Mesenchymal stem cell (in vitro differentiated cells and primary cell): ENCODE results near the gene HBP1.

ENCODE experiments used
- DNase-seq: peaks from one replicate; pipeline ENCODE4 v3.0.0-alpha.2; 2013
- H2AFZ ChIP-seq: one replicate; pipeline ENCODE4 v1.6.1; 2013; ENCODE audit warnings: low read depth, mild to moderate bottlenecking, control low read depth, inconsistent platforms, low read length, moderate library complexity
- H2AK5ac ChIP-seq: 2 replicates; pipeline ENCODE4 v1.6.1; 2013; ENCODE audit warnings: low read length, moderate library complexity, mild to moderate bottlenecking, inconsistent platforms; ENCODE audit not compliant: severe bottlenecking
- H2BK120ac ChIP-seq: one replicate; pipeline ENCODE4 v1.6.1; 2013; ENCODE audit warnings: low read depth, mild to moderate bottlenecking, inconsistent platforms, low read length, moderate library complexity
- H2BK12ac ChIP-seq, 2 experiments: one replicate each; pipeline ENCODE4 v1.6.1; 2013; ENCODE audit warnings: inconsistent platforms in 2 of 2, low read length in 2 of 2, mild to moderate bottlenecking in 2 of 2, moderate library complexity in 2 of 2, control low read depth in 1 of 2
- H2BK15ac ChIP-seq: one replicate; pipeline ENCODE4 v1.6.1; 2013; ENCODE audit warnings: mild to moderate bottlenecking, low read depth, inconsistent platforms; ENCODE audit not compliant: poor library complexity, severe bottlenecking
- H2BK5ac ChIP-seq: 2 replicates; pipeline ENCODE4 v1.6.1; 2013; ENCODE audit warnings: low read depth, mild to moderate bottlenecking, low read length, control low read depth, inconsistent platforms; ENCODE audit not compliant: poor library complexity, severe bottlenecking
- H3K14ac ChIP-seq, 2 experiments: one replicate each; pipeline ENCODE4 v1.6.1; 2013; ENCODE audit warnings: inconsistent platforms in 2 of 2, low read length in 2 of 2, control low read depth in 1 of 2, mild to moderate bottlenecking in 1 of 2, moderate library complexity in 1 of 2
- H3K18ac ChIP-seq, 2 experiments: one replicate each; pipeline ENCODE4 v1.6.1; 2013; ENCODE audit warnings: inconsistent platforms in 2 of 2, low read length in 2 of 2, control low read depth in 1 of 2, low read depth in 1 of 2, mild to moderate bottlenecking in 1 of 2
- H3K23ac ChIP-seq, 2 experiments: one replicate each; pipeline ENCODE4 v1.6.1; 2013; ENCODE audit warnings: inconsistent platforms in 2 of 2, low read length in 2 of 2, mild to moderate bottlenecking in 2 of 2, moderate library complexity in 2 of 2, control low read depth in 1 of 2
- H3K27ac ChIP-seq: 2 replicates; pipeline ENCODE4 v1.5.1; 2013; ENCODE audit warnings: mild to moderate bottlenecking, moderate library complexity, low read length, control low read depth, inconsistent platforms; ENCODE audit not compliant: poor library complexity, severe bottlenecking
- H3K27me3 ChIP-seq, 2 experiments: 2 replicates each; pipeline versions ENCODE4 v1.6.1 to v1.7.0; 2013; ENCODE audit warnings: low read length in 2 of 2, mild to moderate bottlenecking in 2 of 2, moderate library complexity in 2 of 2, control low read depth in 1 of 2, inconsistent platforms in 1 of 2; ENCODE audit not compliant: control insufficient read depth in 1 of 2, insufficient read depth in 1 of 2
- H3K36me3 ChIP-seq, 2 experiments: 2 replicates each; pipeline versions ENCODE4 v1.6.1 to v1.7.0; 2013; ENCODE audit warnings: low read length in 2 of 2, control low read depth in 1 of 2, inconsistent platforms in 1 of 2, low read depth in 1 of 2, mild to moderate bottlenecking in 1 of 2; ENCODE audit not compliant: insufficient read depth in 2 of 2, control insufficient read depth in 1 of 2
- H3K4ac ChIP-seq, 2 experiments: one replicate each; pipeline ENCODE4 v1.6.1; 2013; ENCODE audit warnings: inconsistent platforms in 2 of 2, low read length in 2 of 2, mild to moderate bottlenecking in 2 of 2, moderate library complexity in 2 of 2, control low read depth in 1 of 2, low read depth in 1 of 2
- H3K4me1 ChIP-seq: 2 replicates; pipeline ENCODE4 v1.6.1; 2013; ENCODE audit warnings: low read depth, low read length, control low read depth; ENCODE audit not compliant: control insufficient read depth, insufficient read depth
- H3K4me2 ChIP-seq: 2 replicates; pipeline ENCODE4 v1.6.1; 2013; ENCODE audit warnings: low read length, mild to moderate bottlenecking, inconsistent platforms; ENCODE audit not compliant: poor library complexity, severe bottlenecking
- H3K4me3 ChIP-seq, 2 experiments: 2 replicates each; pipeline versions ENCODE4 v1.5.1 to v1.7.0; 2013; ENCODE audit warnings: low read length in 2 of 2, mild to moderate bottlenecking in 2 of 2, control low read depth in 1 of 2, low read depth in 1 of 2; ENCODE audit not compliant: insufficient read depth in 1 of 2
- H3K79me1 ChIP-seq: replicated peaks from 2 replicates; pipeline ENCODE4 v1.6.1; 2013; ENCODE audit warnings: mild to moderate bottlenecking, control low read depth, low read length, inconsistent platforms; ENCODE audit not compliant: poor library complexity, severe bottlenecking
- H3K9ac ChIP-seq: 2 replicates; pipeline ENCODE4 v1.7.0; 2013; ENCODE audit warnings: mild to moderate bottlenecking, low read length, moderate library complexity
- H3K9me3 ChIP-seq: 2 replicates; pipeline ENCODE4 v1.7.0; 2013; ENCODE audit warnings: mild to moderate bottlenecking, low read length; ENCODE audit not compliant: control insufficient read depth
- H4K8ac ChIP-seq: one replicate; pipeline ENCODE4 v1.6.1; 2013; ENCODE audit warnings: inconsistent platforms, mild to moderate bottlenecking, low read length, moderate library complexity
- H4K91ac ChIP-seq: one replicate; pipeline ENCODE4 v1.6.1; 2013; ENCODE audit warnings: mild to moderate bottlenecking, low read length, inconsistent platforms
- WGBS: methylation state at CpG from one replicate; pipeline ENCODE4 v1.1.7; 2013; ENCODE audit warnings: mixed read lengths; 5-methylcytosine and 5-hydroxymethylcytosine counted together

Gene HBP1

DNA sequence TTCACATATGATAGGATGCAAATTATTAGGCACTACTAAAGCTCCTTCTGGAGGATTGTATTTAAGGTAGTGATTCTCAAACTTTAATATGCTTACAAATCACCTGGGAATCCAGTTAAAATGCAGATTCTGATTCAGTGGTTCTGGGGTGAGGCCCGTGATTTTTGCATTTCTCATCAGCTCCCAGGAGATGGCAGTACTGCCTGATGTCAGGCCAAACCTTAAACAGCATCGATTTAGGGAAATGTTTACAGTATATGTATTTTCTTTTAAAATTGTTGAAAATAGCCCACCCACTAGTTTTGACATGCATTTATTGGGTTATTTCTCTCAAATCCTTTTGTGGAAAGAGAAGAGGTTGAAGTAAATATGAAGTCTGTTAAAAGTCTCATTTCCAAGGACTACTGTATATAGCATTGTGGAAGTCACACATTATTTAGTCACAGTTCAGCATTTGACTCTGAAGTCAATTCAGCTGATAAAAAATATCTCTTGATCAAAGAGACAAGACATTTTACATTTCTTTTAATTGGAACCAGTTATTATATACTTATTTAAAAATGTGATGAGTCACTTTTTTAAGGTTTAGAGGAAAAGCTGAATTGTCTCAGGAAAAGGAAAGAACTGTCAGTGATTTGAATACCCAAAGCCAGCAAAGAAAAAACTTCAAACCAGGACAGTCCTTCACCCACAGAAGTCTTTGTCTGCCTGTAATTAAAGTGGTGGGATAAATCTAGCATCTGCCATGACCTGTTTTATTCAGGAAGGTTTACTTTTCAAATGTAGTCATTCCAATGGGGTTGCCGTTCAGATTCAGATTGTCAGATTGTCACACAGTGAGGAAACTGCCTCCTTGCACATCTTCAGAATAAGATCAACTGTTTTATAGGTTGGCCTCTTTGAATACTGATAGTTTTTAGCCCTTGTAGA is 21.1 kb upstream of the HBP1 start:
- Histone ChIP-seq H3K4me3 (peak overlapping the region in 1 of 2 experiments; percentile 10), H3K4me1 (peaks cover 3% of the 10 kb centered on the region), H2BK5ac (no peak overlapping the region), H3K27ac (no peak overlapping the region), H2AK5ac (no peak overlapping the region), H3K14ac (no peak overlapping the region), H3K4me2 (peak overlapping the region; percentile 22), H3K9ac (peak overlapping the region; percentile 76), H3K36me3 (no peaks in the 10 kb centered on the region), H2AFZ (no peak overlapping the region), H3K79me1 (no peaks in the 10 kb centered on the region), H3K27me3 (no peaks in the 10 kb centered on the region), H4K8ac (no peak overlapping the region), H2BK12ac (no peak overlapping the region), H3K23ac (no peak overlapping the region), H3K18ac (no peak overlapping the region), H2BK15ac (no peak overlapping the region), H3K9me3 (no peaks in the 10 kb centered on the region), H2BK120ac (no peak overlapping the region), H4K91ac (no peak overlapping the region), H3K4ac (no peak overlapping the region)
- peak; percentile 60 for DNase-seq
- WGBS: 100% methylated on average over 1 of the region's 3 CpGs

DNA sequence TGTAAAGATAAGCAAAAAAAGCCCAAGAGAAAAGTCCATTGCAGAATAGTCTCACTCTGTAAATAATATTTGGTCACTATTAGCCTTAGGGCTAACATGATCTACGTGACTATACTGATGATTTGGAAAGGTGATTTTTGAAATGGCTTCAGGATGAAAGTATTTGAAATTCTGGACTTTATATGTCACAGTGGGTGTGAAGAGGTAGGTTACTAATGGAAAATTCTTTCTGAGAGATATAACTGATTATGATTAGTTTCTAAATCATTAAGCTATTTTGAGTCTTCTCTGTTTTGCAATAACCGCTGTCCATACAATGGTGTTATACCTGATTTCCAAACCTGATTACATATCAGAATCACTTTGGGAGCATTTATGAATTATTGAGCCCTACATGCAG is 20.1 kb upstream of the HBP1 start:
- Histone ChIP-seq H3K4me2 (no peak overlapping the region), H2AFZ (no peak overlapping the region), H3K27ac (no peak overlapping the region), H2BK12ac (no peak overlapping the region), H3K23ac (no peak overlapping the region), H3K4me3 (no peak overlapping the region), H3K79me1 (no peaks in the 10 kb centered on the region), H3K9me3 (no peaks in the 10 kb centered on the region), H3K4ac (no peak overlapping the region), H2BK15ac (no peak overlapping the region), H2BK5ac (no peak overlapping the region), H3K18ac (no peak overlapping the region), H4K91ac (no peak overlapping the region), H3K27me3 (no peaks in the 10 kb centered on the region), H3K14ac (no peak overlapping the region), H3K36me3 (no peaks in the 10 kb centered on the region), H2BK120ac (no peak overlapping the region), H2AK5ac (no peak overlapping the region), H4K8ac (no peak overlapping the region), H3K4me1 (peaks cover 3% of the 10 kb centered on the region), H3K9ac (peak overlapping the region; percentile 76)
- no peak for DNase-seq
- 96% methylated on average over 1 of the region's 2 CpGs for WGBS

DNA sequence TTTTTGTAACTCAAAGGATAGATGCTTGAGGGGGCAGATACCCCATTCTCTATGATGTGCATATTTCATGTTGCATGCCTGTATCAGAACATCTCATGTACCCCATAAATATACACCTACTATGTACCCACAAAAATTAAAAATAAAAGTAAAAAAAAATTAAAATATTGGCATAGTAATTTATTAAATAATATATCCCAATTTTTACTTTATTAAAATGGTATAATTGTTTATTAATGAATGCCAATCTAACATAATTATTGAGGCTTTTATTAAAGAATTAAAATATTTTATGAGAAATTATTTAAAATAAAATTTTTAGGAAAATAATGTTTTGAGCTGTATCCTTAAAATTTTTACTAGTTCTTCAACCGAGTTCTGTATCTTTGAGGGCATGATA is 18.9 kb upstream of the HBP1 start:
- H4K91ac ChIP-seq: no peak overlapping the region
- H2BK12ac ChIP-seq: no peak overlapping the region
- no peak overlapping the region for H2AK5ac ChIP-seq
- no peak overlapping the region for H3K18ac ChIP-seq
- no peaks in the 10 kb centered on the region for H3K27me3 ChIP-seq
- H3K36me3 ChIP-seq: no peaks in the 10 kb centered on the region
- H3K23ac ChIP-seq: no peak overlapping the region
- H3K4ac ChIP-seq: no peak overlapping the region
- no peak overlapping the region for H3K14ac ChIP-seq
- no peak overlapping the region for H3K9ac ChIP-seq
- H3K27ac ChIP-seq: no peak overlapping the region
- H3K4me1 ChIP-seq: peaks cover 3% of the 10 kb centered on the region
- H3K9me3 ChIP-seq: no peaks in the 10 kb centered on the region
- no CpG with 5 or more reads among the region's 1 CpG for WGBS
- no peak overlapping the region for H2BK15ac ChIP-seq
- DNase-seq: no peak
- H3K79me1 ChIP-seq: no peaks in the 10 kb centered on the region
- H2BK120ac ChIP-seq: no peak overlapping the region
- no peak overlapping the region for H2AFZ ChIP-seq
- no peak overlapping the region for H2BK5ac ChIP-seq
- H4K8ac ChIP-seq: no peak overlapping the region
- no peak overlapping the region for H3K4me2 ChIP-seq
- H3K4me3 ChIP-seq: no peak overlapping the region

DNA sequence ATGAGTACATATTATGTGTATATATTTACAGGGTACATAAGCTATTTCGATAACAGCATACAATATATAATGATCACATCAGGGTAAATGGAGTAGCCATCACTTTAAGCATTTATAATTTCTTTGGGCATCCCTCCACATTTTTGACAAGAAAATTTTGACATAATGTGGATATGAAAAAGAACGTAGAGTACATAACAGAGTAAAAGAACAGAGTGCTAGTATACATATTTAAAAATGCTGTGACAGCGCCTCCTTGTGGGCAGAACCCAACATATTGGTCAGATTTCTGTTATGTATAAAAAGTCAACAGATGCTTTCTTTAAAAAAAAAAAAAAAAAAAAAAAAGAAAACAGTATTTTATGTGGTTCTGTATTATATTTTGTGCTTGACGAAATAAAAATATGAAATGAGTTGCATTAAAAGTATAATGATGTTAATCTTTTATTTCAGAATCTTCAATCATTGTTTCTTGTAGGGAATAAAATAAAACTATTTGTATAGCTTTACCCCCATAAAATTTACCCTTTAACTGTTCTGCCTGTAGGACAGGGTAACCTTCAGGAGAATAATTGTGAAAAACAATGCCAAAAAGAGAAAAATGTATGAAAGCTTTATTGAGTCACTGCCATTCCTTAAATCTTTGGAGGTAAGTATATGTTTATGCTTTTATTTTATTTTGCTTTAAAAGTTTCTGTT is 18.3 kb upstream of the HBP1 start:
- Histone ChIP-seq H3K9ac (no peak overlapping the region), H2BK12ac (no peak overlapping the region)

More for the DNA sequence above, 18.3 kb upstream of the HBP1 start:
- no peak overlapping the region for H2AFZ ChIP-seq
- no peak overlapping the region for H3K18ac ChIP-seq
- no peak overlapping the region for H2AK5ac ChIP-seq
- 0% methylated on average over 1 of the region's 4 CpGs for WGBS
- no peaks in the 10 kb centered on the region for H3K36me3 ChIP-seq
- peaks cover 3% of the 10 kb centered on the region for H3K4me1 ChIP-seq
- H3K4ac ChIP-seq: no peak overlapping the region
- no peak overlapping the region for H2BK120ac ChIP-seq
- no peak overlapping the region for H2BK15ac ChIP-seq
- H3K4me2 ChIP-seq: no peak overlapping the region
- no peaks in the 10 kb centered on the region for H3K27me3 ChIP-seq
- no peak overlapping the region for H4K8ac ChIP-seq
- H3K23ac ChIP-seq: no peak overlapping the region
- H4K91ac ChIP-seq: no peak overlapping the region
- DNase-seq: peak; percentile 73
- H3K4me3 ChIP-seq: no peak overlapping the region
- H3K9me3 ChIP-seq: no peaks in the 10 kb centered on the region
- H2BK5ac ChIP-seq: no peak overlapping the region
- H3K79me1 ChIP-seq: no peaks in the 10 kb centered on the region
- H3K14ac ChIP-seq: no peak overlapping the region
- H3K27ac ChIP-seq: no peak overlapping the region
